Tibial nerve (tissue), 3 donors: ENCODE data around the gene ZBTB8OS.

Source experiments
- POLR2A ChIP-seq, 2 donors: fragments of 450-650 bp; IDR thresholded peaks; one replicate each; pipeline ENCODE4 v1.6.1; 2017; ENCODE audit warnings: antibody characterized with exemption in 2 of 2, mild to moderate bottlenecking in 2 of 2, moderate library complexity in 2 of 2
- TF ChIP-seq, protein P1 (sequence below), 5 experiments: fragments of 200-600 bp in 3 of 5; fragments of 450-650 bp in 2 of 5; sonication (generic) in 3 of 5; IDR thresholded peaks; one replicate each; pipeline ENCODE4 v1.5.1; 2016 to 2019; ENCODE audit warnings: antibody characterized with exemption in 5 of 5, mild to moderate bottlenecking in 3 of 5, moderate library complexity in 2 of 5

DNA sequence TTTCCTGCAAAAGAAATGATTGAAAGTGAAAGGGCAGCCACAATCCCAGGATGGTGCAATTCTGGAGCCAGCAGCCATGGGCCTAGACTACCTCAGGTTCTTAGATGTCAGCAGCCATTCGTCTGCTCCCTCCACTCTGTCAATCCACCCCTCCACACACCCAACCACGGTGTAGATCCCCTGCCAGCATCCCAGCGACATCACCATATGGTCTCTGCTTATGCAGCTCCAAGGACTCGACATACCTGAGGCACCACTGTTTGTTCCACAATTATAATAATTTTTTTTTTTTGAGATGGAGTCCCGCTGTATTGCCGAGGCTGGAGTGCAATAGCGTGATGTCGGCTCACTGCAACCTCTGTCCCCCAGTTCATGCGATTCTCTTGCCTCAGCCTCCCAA lies 45.7 kb upstream of the ZBTB8OS start:
- TF ChIP-seq, protein P1, sequence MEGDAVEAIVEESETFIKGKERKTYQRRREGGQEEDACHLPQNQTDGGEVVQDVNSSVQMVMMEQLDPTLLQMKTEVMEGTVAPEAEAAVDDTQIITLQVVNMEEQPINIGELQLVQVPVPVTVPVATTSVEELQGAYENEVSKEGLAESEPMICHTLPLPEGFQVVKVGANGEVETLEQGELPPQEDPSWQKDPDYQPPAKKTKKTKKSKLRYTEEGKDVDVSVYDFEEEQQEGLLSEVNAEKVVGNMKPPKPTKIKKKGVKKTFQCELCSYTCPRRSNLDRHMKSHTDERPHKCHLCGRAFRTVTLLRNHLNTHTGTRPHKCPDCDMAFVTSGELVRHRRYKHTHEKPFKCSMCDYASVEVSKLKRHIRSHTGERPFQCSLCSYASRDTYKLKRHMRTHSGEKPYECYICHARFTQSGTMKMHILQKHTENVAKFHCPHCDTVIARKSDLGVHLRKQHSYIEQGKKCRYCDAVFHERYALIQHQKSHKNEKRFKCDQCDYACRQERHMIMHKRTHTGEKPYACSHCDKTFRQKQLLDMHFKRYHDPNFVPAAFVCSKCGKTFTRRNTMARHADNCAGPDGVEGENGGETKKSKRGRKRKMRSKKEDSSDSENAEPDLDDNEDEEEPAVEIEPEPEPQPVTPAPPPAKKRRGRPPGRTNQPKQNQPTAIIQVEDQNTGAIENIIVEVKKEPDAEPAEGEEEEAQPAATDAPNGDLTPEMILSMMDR (IDR thresholded peaks at IDR 0.05): no peak
- TF ChIP-seq POLR2A (IDR thresholded peaks at IDR 0.05): no peak
